ENCODE results near the gene RALB.

RALB gene, protein sequence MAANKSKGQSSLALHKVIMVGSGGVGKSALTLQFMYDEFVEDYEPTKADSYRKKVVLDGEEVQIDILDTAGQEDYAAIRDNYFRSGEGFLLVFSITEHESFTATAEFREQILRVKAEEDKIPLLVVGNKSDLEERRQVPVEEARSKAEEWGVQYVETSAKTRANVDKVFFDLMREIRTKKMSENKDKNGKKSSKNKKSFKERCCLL

DNA sequence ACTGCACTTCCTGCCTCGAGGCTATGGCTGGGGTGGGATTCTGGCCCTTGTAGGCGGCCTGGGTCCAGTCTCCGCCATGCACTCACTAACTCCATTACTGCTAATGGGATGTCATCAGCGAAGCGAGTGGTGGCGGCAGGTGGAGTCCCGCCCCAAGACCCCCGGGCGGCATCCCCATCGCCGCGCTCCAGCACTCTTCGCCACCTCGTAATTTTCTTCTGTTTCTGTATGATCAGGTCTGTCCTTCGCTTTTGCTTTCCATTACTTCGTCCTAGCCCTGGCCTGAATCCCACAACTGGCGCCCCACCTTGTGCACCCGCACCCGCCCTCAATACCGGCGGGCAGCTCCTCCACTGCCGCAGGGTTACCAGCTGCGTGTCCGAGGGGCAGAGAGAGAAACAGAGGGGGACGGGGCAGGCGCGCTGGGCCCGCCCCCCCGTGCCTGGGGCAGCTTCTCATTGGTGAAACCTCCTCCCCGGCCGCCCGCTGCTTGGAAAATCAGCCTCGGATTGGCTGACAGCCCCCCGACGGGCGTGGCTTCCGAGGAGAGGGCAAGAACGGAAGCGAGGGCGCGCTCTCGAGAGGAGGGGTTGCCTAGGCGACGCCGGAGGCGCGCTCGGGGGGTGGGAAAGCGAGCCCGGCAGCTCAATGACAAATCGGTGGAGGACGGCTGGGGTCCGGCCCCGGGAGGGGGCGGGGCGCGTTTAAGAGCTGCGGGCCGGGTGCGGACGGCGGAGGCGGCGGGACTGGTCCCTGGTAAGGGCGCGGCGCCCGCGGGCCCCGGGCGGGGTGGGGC lies at the start of gene RALB:
RALB (plus strand) TSS at position 628 of the 796 bp plus-strand sequence. CDS start 25,813 bp downstream, outside the sequence.
- DNase-seq (ENCODE audit: low spot score), result peak; percentile 99

DNA sequence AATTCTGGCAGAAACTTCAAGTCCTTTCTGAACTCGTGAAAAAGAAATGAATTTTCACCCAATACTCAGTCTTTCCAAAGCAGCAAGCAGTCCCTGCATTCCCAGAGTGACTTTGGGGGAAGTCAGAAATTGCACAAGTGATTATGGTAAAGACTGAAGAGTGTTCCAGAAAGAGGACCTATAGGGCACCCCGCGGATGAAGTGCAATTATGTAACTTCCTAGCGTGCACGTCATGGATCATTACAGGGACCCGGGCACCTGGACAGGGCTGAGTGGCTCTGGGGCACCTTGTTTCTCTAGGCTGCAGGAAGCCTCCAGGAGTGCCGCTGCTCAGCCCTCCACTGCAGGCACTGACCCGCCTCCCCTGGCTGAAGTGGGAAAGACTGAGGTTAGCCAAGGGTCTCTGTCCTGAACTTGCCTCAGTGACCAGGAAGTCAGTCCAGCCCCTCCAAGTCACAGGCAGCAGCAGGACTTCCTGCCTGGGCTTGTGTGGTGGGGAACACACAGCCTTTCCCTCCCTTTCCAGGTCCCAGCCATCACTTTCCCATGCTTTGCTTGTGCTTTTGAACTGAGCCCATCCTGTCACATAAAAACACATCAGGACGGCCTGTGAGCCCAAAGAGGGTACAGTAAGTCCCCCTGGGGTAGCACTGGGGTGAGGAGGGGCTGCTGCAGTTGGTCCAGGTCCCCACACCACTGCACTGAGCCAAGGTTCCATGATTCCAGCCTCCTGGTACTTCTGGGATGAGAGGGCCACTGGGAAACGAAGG lies 49.2 kb upstream of the RALB start:
- no peak for DNase-seq (ENCODE audit: low spot score)

DNA sequence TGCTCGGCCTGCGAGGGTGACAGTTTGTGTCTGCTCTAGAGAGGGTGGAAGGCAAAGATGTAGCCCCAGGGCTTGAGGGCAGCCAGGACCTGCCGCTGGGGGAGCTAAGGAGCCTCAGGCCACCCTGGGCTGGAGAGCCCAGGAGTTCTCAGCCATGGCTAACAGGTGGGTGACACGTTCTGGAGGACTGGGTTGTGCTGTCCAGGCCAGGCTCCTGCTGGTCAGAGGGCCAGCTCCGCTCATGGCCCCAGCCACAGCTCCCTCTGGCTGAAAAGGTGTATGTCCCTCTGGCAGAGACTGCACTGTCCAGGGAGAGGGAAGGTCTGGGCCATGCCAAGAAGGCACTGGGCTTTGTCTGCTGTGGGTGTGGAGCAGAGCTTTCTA lies 48.6 kb upstream of the RALB start:
- no peak for DNase-seq (ENCODE audit: low spot score)

DNA sequence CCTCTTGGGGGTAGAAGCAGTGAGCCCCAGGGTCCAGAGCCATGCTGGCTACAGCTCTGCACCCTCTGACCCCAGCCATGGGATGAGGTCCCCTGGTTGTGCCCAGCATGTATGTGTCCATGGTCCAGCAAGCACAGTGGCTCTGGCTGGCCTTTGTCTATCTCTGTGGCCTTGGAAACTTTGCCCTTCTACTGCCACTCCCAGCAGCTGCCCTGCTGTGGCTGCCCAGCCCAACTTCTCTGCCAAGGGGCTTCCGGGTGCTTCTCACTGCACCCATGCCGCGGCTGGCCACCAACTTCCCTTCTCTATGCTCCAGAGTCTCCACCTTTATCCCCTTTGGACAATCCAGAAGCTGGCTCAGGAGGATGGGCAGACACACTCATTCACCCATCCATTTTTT lies 48.2 kb upstream of the RALB start:
- no peak for DNase-seq (ENCODE audit: low spot score)

DNA sequence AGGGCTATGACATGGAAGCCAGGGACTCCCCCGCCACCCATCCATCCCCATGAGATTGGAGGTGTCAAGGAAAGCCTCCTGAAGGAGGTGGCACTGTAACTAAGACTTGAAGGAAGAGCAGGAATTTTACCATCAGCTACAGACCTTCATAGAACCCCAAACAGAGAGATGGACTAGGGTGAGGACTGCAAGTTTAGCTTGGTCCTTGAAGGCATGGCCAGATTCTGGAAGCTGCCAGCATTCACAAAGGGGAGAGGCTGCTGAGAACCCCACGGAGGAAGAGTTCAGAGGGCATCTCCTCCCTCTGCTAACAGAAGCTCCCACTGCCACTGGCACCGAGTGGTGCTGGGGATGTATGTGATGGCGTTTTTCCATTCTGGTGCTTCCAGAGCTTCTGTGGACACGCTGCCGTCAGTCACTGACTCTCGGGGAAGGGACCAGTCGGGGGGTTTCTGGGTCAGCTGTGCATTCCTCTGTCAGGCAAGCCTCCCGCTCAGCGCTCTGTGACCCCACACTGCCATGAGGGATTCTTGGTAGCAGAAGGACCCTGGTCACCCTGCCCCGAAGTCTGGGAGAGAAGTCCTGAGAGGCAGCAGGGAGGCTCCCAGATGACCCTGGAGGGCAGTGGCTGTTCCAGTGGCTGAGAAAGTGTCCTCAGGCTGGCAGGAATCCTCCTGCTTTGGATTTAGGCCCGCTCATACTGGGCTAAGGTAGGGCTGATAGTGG lies 47.5 kb upstream of the RALB start:
- no peak for DNase-seq (ENCODE audit: low spot score)

DNA sequence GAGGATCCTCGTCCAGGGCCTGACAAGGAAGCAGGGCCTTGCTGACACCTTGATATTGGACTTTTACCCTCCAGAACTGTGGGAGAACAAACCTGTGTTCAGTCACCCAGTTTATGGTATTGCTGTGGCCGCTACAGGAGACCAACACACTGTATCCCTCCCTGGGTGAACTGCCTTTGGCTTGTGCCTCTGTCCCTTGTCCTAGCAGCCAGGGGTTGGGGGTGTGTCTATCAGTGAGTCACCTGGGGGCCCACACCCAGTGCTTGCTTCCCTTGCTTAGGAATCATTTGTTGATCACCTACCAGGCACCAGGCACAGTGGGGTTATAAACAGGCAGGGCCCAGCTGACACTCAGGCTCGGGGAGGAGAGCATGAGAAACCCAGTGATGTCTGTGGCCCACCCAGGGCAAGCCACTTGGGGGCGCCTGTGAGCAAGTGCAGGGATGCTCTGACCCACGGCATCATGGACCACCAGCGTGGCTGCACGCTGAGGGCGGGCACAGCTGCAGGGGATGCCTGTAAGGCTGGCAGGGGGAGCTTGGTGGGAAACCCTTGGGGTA lies 46.5 kb upstream of the RALB start:
- DNase-seq (ENCODE audit: low spot score), result peak; percentile 26

DNA sequence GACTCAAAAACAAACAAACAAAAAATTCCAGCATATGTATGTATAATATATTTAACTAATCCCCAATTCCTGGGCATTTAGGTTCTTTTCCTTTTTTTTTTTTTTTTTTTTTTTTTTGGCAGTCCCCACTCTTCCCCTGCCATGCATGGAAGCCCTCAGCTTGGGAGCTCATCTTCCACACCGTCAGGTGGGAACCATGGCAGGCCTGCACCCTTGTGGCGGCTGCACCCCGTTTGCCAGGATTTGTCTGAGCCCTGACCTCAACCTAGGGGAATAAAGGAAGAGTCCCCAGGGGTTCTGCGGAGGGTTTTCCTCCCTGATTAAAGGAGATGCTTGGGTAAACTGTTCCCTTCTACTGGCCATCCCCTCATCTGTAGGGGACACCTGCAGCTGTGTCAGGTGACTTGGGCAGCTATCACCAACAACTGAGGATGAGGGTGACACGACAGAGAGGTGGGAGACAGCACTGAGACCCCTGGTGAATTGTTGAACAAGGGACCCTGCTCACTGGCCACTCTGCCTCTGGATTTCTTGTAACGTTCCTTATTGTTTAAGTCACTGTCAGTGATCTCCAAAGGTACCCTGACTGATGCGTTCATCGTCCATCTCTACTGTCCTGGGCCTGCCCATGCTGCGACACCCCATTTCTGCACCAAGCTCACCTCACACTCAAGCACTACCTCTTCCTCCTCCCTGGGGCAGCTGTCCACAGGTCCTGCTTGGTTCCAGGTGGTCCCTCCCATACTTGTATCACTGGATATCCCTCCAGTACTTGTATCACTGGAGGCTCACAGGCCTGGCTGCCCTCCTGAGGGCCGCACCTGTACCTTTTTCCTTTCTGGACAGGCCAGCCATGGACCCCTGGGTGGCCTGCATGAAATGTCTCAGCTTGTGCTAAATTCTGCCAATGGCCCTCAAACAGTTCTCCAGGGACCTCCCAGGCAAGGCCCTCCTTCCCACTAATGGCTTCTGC lies 44.0 kb upstream of the RALB start:
- no peak for DNase-seq (ENCODE audit: low spot score)

DNA sequence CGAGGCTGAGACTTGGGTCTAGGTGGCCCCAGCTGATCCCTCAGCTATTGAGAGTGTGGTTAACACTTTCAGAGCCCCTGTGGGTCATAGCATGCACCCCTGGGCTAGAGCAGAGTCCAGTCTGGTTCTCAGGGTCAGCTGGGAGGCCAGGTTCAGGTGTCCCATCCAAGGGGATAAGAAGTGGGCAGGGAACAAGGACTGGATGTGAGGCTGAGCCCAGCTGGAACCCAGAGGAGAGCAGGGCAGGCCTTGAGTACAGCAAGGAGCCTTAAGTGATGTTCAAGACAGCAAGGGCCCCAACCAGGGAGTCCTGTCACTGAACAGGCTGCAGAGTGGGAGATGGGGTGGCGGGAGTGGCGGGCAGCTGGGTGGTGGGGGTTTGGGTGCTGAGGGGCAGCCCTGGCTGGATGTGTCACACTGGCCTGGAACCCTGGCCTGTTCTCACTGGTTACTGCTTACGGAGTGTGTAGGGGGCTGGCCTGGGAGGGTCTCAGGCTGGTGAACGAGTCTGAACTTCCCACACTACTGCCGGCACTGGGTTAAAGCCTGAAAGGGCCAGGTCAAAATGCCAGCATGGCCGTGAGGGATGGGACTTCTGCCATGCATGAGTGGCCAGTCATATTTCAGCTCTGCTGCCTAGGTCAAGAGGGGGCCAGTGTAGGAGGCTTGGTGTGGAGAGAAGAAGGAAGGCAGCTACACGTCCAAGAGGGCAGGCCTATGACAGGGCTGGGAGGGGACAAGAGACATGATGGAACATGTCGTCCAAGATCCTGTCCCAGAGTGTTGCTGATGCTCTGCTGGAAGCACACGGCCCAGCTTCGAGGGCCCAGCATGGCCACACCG lies 43.0 kb upstream of the RALB start:
- DNase-seq (ENCODE audit: low spot score), result no peak

DNA sequence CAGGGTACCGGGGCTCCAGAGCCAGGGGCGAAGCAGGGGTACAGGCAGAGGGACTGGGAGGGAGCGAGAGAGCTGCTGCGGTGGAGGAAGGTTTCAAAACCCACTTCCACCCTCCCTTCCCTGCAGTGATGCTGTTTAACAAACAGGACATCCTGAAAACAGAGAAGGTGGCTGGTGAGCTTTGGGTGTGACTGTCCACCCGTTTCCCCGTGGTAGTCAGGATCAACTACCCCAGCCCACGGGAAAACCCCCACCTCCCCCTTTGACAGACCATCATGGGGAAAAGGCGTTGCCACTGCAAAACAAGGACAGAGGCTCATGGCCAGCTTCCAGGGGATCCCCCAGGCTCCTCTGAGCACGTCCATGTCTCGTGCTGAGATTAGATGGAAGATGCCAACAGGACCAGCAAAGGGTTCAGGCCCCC lies 42.4 kb upstream of the RALB start:
- DNase-seq (ENCODE audit: low spot score), result no peak

DNA sequence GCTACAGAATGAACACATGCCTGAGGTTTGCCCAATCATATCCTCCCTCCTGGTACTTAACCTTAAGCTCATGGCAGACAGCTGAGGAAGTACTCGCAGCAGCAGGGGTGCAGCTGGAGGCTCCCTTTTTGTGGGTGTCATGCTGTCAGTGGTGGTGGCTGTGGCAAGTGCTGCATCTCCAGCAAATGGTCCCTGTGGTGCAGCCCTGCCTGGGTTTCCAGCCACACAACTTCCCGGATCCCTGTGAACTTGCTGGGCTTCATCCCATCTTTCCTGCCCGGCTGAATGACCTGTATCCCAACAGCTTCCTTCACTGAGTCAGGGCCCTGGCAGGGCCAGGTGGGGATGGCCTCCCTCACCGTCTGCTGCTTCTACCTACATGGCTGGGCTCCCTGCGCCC lies 34.5 kb upstream of the RALB start:
- no peak for DNase-seq (ENCODE audit: low spot score)

DNA sequence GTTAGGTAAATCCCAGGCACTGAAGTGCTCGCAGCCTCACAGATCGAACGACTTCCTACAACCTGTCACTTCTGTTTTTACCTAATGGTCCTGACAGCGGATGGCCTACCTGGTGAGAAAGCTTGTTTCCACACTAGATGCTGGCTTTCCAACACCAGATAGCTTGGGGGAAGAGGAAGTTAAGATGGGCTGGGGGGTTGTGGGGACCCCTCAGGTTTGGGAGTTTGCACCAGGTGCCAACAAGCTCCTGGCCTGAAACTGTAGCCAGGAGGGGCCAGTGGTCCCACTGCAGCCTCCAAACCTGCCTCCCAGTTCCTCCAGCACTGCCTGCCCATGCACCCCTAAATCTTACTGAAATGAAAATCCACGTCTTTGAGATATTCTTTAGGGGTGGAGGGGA lies 33.4 kb upstream of the RALB start:
- no peak for DNase-seq (ENCODE audit: low spot score)

DNA sequence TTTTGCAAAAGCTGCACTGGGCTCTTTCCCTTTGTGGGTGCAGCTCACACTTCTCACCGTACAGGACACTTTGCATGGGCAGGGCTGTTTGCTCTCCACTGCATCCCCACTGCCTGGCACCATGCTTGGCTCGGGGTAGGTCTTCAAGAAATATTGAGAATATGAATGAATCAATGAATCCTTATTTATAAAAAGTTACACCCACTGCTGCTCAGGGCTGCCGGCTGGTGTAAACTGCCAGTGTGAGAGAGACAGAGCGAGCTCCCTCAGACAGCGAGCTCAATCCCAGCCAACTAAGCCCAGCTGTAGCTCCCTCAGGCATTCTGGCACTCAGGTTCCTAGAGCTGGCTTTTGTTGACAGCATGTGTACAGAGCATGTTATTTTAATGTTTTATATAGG lies 32.9 kb upstream of the RALB start:
- no peak for DNase-seq (ENCODE audit: low spot score)

DNA sequence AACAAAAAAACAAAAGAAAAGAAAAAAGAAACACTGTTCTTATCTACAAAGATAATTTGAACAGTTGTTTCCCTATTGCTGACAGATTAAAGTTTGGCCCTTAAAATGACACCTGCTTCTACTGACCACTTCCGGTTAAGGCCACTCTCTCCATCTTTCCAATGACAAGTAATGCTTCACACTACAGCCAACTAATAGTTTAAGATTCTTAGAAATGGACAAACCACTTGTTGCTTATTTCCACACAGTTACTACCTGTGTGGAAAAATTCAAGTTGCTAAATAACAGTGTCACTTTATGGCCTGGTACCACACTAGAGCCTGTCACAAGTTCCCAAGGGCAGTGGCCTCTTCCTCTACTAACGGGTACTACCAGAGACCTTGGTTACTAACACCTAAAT lies 31.9 kb upstream of the RALB start:
- no peak for DNase-seq (ENCODE audit: low spot score)

DNA sequence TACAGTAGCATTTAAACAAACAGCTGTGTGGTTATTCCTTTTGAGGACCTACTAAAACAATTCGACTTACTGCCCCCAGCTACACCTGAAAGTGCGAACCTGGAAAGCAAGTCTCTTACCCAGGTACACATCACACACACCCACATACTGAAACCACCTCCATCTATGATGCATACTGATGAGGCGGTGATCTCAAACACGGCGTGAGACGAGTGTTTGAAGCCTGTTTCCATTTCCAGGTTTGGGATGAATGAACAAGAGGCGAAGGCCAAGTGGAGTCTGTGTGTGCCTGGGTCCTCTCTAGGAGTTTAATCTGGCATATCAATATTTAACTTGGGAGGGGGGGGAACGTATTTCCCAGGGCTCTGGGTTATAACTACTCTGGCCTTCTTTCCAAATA lies 31.0 kb upstream of the RALB start:
- no peak for DNase-seq (ENCODE audit: low spot score)

DNA sequence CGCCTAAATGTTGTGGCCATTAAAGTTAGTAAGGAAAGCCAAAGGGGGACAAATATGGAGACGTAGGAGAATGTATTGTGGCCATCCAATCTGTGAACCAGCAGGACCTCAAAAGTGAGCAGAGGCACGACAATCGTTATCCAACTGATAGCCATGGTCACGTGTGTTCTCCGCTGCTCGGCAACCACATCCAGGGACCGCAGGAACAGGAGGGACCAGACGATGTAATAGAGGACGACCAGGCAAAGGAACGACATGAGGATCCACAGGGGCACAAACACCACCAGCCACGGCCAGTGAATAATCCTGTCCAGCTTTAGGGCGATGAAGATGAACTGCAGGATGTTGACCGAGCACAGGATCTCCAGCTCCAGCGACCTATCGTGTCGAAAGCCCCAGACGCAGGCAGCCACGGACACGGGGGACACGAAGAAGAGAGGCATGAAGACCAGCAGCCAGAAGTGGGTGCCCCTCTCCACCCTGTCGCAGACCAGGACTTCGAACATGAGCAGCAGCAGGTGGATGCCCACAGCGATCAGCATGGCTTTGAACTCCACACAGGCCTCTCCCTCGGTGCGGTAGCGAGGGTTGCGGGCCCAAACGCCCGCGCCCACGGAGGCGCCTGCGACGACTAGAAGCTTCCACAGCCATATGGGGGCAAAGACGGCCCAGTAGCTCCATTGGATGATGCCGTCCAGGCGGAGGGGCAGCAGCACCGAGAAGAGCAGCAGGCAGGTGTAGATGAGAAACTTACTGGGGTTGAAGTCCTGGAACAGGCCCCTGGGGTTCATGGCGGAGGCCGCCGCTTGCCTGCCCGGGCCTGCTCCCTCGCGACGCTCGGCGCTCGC lies 30.2 kb upstream of the RALB start:
- no peak for DNase-seq (ENCODE audit: low spot score)

DNA sequence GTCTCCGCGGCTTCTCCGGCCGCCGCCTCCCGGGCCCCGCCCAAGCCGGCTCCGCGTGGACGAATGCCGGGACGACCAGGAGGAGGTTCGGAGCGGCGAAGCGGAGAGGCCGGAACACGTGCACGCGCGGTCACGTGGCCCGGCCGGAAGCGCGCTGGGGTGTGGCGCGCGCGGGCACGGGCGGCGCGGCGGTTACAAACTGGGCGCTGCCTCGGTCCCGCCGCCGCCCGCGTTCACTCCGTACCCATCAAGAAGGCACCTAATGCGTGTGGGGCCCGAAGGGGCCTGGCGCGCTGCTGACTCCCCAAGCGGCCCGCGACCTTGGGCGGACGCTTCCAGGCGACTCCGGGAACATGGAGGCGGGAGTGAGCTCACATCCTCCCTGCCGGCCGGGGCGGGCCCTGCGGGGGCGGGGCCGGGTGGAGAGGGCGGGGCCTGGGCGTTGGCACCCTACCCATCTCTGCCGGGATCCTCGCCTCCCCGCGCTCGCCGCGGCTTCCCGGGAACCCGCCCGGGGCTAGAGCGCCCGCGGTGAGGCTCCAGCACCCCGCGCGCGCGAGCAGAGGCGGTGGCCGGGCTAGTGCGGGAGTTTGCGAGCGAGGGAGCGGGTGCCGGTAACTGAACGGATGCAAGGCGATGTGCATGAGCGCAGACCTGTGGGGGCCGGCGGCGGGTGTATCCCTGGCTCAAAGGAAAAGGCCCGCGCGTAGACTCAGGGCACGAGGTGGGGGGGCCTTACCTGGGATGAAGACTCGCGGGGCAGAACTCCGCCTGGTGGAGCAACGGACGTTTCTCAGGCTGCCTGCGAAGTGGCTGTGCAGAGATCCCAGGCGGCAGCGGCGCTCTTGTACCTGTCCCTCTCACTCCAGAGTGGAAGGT lies 29.4 kb upstream of the RALB start, which contains the start of gene TMEM185B:
TMEM185B (minus strand) TSS at position 367 of the 879 bp plus-strand sequence. CDS start 424 bp downstream, outside the sequence.
- peak; percentile 91 for DNase-seq (ENCODE audit: low spot score)

DNA sequence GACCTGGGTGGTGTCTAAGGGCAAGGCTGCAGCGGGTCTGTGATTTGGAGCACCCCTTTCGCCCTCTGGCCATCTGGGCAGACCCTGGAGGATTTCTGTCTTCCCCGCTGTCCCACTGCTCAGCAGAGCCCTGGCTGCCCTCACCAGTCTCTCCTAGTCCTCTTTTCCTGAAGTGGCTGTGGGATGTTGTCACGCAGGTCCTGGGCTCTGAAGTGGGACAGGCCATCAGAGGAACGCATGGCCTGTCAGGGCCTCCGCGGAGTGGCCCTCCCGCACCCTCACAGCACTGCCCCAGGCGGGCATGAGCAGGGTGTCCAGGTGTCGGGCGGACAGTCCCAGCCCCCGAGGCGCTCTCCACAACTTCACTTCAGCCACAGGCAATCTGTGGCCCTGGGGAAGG lies 28.4 kb upstream of the RALB start:
- DNase-seq (ENCODE audit: low spot score), result no peak

All from CD4-positive, alpha-beta T cell treated with Interleukin-15 for 4 hours (primary cell).